ENCODE data around the gene ELOB.

- no peak for TF ChIP-seq POLR2A (IDR thresholded peaks at IDR 0.05; ENCODE audit: low read depth, low read length)
- no peak for TF ChIP-seq TAF1 (IDR thresholded peaks at IDR 0.05; ENCODE audit: borderline replicate concordance, low read depth, low read length)
- TF ChIP-seq POLR2AphosphoS5 (IDR thresholded peaks at IDR 0.05; ENCODE audit: low read depth, low read length), result no peak
Observed at GRCh38 chr16:2748757-2749455, 28.2 kb downstream of the ELOB start.
